GM23338 (cell line): ENCODE measurements around the gene RCVRN. TPM values are rescaled to one million over a fixed set of nuclear protein-coding genes. Genes with fewer than 3 reads are reported as not detected.
A peak's percentile ranks its signal among the peaks of the same experiment; 100 is the strongest.

Experiments
- ATAC-seq: fragments of 200-7000 bp; cut with Tn5 transposase; 3 replicates; pipeline ENCODE4 v1.9.1; 2020
- DNase-seq: peaks from one replicate; pipeline ENCODE4 v3.0.0-alpha.2; 2015; ENCODE audit warnings: low spot score
- H2AFZ ChIP-seq: fragments of 200-600 bp; sonication (generic); 2 replicates; pipeline ENCODE4 v1.8.0; 2016; ENCODE audit warnings: antibody characterized with exemption, mild to moderate bottlenecking, moderate library complexity
- H3F3A ChIP-seq: fragments of 200-600 bp; sonication (generic); replicated peaks from 2 replicates; pipeline ENCODE4 v1.8.0; 2017; ENCODE audit warnings: antibody characterized with exemption, mixed run types, low read depth
- H3K27ac ChIP-seq: fragments of 200-600 bp; sonication (generic); 2 replicates; pipeline ENCODE4 v1.6.1; 2016; ENCODE audit warnings: low read depth
- H3K27me3 ChIP-seq: fragments of 200-600 bp; sonication (generic); 2 replicates; pipeline ENCODE4 v1.8.0; 2016; ENCODE audit warnings: mild to moderate bottlenecking, mixed run types, moderate library complexity; ENCODE audit not compliant: insufficient read depth
- H3K36me3 ChIP-seq: fragments of 200-600 bp; sonication (generic); 2 replicates; pipeline ENCODE4 v1.8.0; 2016; ENCODE audit warnings: mild to moderate bottlenecking; ENCODE audit not compliant: insufficient read depth
- H3K4me1 ChIP-seq: fragments of 200-600 bp; sonication (generic); 2 replicates; pipeline ENCODE4 v1.8.0; 2016; ENCODE audit warnings: mild to moderate bottlenecking, moderate library complexity; ENCODE audit not compliant: insufficient read depth
- H3K4me2 ChIP-seq: fragments of 200-600 bp; sonication (generic); 2 replicates; pipeline ENCODE4 v1.7.1; 2017; ENCODE audit warnings: mixed run types
- H3K4me3 ChIP-seq: fragments of 200-600 bp; sonication (generic); 2 replicates; pipeline ENCODE4 v1.6.1; 2016; ENCODE audit warnings: mixed run types
- H3K79me2 ChIP-seq: fragments of 200-600 bp; sonication (generic); replicated peaks from 2 replicates; pipeline ENCODE4 v1.8.0; 2017; ENCODE audit warnings: mild to moderate bottlenecking; ENCODE audit not compliant: insufficient read depth
- H3K9me2 ChIP-seq: fragments of 200-600 bp; sonication (generic); 2 replicates; pipeline ENCODE4 v1.8.0; 2017; ENCODE audit not compliant: insufficient read depth
- H4K20me1 ChIP-seq: fragments of 200-600 bp; sonication (generic); replicated peaks from 2 replicates; pipeline ENCODE4 v1.8.0; 2017; ENCODE audit warnings: mild to moderate bottlenecking; ENCODE audit not compliant: insufficient read depth
- H3K27ac Mint-ChIP-seq: 2 replicates; pipeline ENCODE4 v1.8.0; 2020; ENCODE audit warnings: inconsistent platforms, mild to moderate bottlenecking, moderate library complexity, mixed read lengths
- H3K27me3 Mint-ChIP-seq: 3 replicates; pipeline ENCODE4 v1.8.0; 2022; ENCODE audit warnings: low read depth, mild to moderate bottlenecking, moderate library complexity, mixed read lengths, inconsistent platforms; ENCODE audit not compliant: insufficient read depth, poor library complexity
- H3K36me3 Mint-ChIP-seq: 3 replicates; pipeline ENCODE4 v1.8.0; 2021; ENCODE audit warnings: low read depth, mild to moderate bottlenecking, inconsistent platforms, moderate library complexity, mixed read lengths
- H3K4me1 Mint-ChIP-seq: 3 replicates; pipeline ENCODE4 v1.8.0; 2020; ENCODE audit warnings: mild to moderate bottlenecking, inconsistent platforms, mixed read lengths
- H3K4me3 Mint-ChIP-seq: 3 replicates; pipeline ENCODE4 v1.8.0; 2021; ENCODE audit warnings: moderate library complexity, mild to moderate bottlenecking, inconsistent platforms, mixed read lengths
- H3K9me3 Mint-ChIP-seq: 3 replicates; pipeline ENCODE4 v1.8.0; 2020; ENCODE audit warnings: moderate library complexity, mild to moderate bottlenecking, inconsistent platforms, mixed read lengths
- POLR2AphosphoS5 ChIP-seq: IDR thresholded peaks from 2 replicates; pipeline ENCODE4 v1.6.1; 2016; ENCODE audit warnings: antibody characterized with exemption, low read depth
- STAT1 ChIP-seq: IDR thresholded peaks from one replicate; pipeline ENCODE4 v1.6.1; 2016; ENCODE audit warnings: antibody characterized with exemption; ENCODE audit not compliant: unreplicated experiment
- ZNF331 ChIP-seq: fragments of 250-450 bp; sonication (Bioruptor Pico); IDR thresholded peaks from 2 replicates; pipeline ENCODE4 v1.5.0; 2020; ENCODE audit warnings: low read depth, mild to moderate bottlenecking, moderate library complexity
- polyA plus RNA-seq: library from polyadenylated mRNA; unstranded; fragments of >200 nt; fragmentation: Nextera tagmentation; extraction: Ambion mirVana; gene quantifications from 2 replicates; pipeline ENCODE4 v1.2.1, GENCODE V29; 2016
- total RNA-seq: library from RNA; depleted of rRNA; stranded (reverse); fragments of >200 nt; shearing (Covaris generic); gene quantifications from 2 replicates; pipeline ENCODE4 v1.2.3, GENCODE V29; 2014
- TF ChIP-seq, protein P1 (sequence below): fragments of 250-450 bp; sonication (Bioruptor Pico); IDR thresholded peaks from 2 replicates; pipeline ENCODE4 v1.5.0; 2020; ENCODE audit warnings: mild to moderate bottlenecking, moderate library complexity
- TF ChIP-seq, protein P2 (sequence below), 2 experiments: fragments of 200-600 bp in 1 of 2; sonication (generic) in 1 of 2; conservative IDR thresholded peaks; 2 replicates each; pipeline versions ENCODE4 v1.5.1 to v1.6.1; 2016 to 2017; ENCODE audit warnings: antibody characterized with exemption in 2 of 2, low read depth in 2 of 2, mild to moderate bottlenecking in 2 of 2, moderate library complexity in 1 of 2

The RCVRN gene
- total and polyA plus RNA-seq, 2 experiments from 2014 or later: not detected

DNA sequence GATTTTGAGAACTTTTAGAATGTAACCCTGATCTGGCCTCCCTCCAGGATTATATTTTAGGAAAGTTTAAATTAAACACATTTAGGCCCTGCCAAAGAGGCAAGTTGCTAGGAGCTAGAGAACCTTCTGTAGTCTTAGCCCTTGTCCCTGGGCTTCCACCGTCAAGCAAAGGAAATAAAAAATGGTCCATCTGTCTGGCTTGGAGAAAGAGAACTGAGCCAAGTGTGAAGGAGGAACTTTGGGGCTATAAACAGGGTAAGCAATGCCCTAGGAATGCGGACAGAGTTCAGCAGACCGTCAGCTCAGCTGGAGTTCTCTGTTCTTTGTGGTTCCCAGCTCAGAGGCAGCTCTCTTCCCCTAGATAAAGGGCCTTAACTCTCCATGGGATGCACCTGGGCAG lies 29.6 kb downstream of the RCVRN start:
- Histone ChIP-seq H3K4me3 (no peak overlapping the region), H4K20me1 (no peaks in the 10 kb centered on the region), H3K27ac (no peak overlapping the region), H2AFZ (no peak overlapping the region), H3K4me1 (no peaks in the 10 kb centered on the region), H3K4me2 (no peak overlapping the region), H3K27me3 (no peaks in the 10 kb centered on the region), H3K79me2 (no peaks in the 10 kb centered on the region), H3K9me2 (no peaks in the 10 kb centered on the region; the same call in 1 of the 2 replicates), H3F3A (no peaks in the 10 kb centered on the region), H3K36me3 (no peaks in the 10 kb centered on the region)
- TF ChIP-seq STAT1 (no peak), POLR2AphosphoS5 (no peak)
- DNase-seq: peak; percentile 11
- H3K4me3 Mint-ChIP-seq: no peak overlapping the region
- ATAC-seq: peak; percentile 88
- no peaks in the 10 kb centered on the region; the same call in 1 of the 3 replicates for H3K4me1 Mint-ChIP-seq
- no peaks in the 10 kb centered on the region for H3K9me3 Mint-ChIP-seq
- H3K36me3 Mint-ChIP-seq: no peaks in the 10 kb centered on the region
- no peak overlapping the region for H3K27ac Mint-ChIP-seq
- no peaks in the 10 kb centered on the region for H3K27me3 Mint-ChIP-seq

DNA sequence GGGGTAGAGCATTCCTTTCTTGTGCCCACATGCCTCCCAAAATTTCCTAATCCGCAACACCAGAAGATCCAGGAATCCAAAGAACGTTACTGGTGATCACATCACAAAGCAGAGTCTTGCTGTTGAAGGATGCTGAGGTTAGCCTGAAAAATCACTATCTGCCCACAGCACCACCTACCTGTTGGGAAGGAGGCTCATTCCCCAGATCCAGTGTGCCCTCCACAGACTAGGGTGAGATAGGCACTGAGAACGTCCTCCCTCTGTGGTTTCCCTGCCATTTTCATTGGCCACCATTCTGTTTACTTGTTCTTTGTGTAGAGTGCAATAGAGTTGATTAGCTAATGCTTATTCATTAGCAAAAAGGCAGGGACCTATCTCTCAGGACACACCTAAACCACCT lies 30.3 kb downstream of the RCVRN start:
- Mint-ChIP-seq H3K36me3 (no peaks in the 10 kb centered on the region), H3K9me3 (no peaks in the 10 kb centered on the region), H3K4me3 (no peak overlapping the region), H3K4me1 (no peaks in the 10 kb centered on the region; the same call in 1 of the 3 replicates), H3K27ac (no peak overlapping the region), H3K27me3 (no peaks in the 10 kb centered on the region)
- Histone ChIP-seq H3K27me3 (no peaks in the 10 kb centered on the region), H3K4me2 (no peak overlapping the region), H3K4me1 (no peaks in the 10 kb centered on the region), H2AFZ (no peak overlapping the region), H4K20me1 (no peaks in the 10 kb centered on the region), H3K36me3 (no peaks in the 10 kb centered on the region), H3K79me2 (no peaks in the 10 kb centered on the region), H3F3A (no peaks in the 10 kb centered on the region), H3K27ac (no peak overlapping the region), H3K4me3 (no peak overlapping the region), H3K9me2 (no peaks in the 10 kb centered on the region; the same call in 1 of the 2 replicates)
- ATAC-seq: peak; percentile 76
- peak; percentile 8 for DNase-seq
- TF ChIP-seq, protein P1, sequence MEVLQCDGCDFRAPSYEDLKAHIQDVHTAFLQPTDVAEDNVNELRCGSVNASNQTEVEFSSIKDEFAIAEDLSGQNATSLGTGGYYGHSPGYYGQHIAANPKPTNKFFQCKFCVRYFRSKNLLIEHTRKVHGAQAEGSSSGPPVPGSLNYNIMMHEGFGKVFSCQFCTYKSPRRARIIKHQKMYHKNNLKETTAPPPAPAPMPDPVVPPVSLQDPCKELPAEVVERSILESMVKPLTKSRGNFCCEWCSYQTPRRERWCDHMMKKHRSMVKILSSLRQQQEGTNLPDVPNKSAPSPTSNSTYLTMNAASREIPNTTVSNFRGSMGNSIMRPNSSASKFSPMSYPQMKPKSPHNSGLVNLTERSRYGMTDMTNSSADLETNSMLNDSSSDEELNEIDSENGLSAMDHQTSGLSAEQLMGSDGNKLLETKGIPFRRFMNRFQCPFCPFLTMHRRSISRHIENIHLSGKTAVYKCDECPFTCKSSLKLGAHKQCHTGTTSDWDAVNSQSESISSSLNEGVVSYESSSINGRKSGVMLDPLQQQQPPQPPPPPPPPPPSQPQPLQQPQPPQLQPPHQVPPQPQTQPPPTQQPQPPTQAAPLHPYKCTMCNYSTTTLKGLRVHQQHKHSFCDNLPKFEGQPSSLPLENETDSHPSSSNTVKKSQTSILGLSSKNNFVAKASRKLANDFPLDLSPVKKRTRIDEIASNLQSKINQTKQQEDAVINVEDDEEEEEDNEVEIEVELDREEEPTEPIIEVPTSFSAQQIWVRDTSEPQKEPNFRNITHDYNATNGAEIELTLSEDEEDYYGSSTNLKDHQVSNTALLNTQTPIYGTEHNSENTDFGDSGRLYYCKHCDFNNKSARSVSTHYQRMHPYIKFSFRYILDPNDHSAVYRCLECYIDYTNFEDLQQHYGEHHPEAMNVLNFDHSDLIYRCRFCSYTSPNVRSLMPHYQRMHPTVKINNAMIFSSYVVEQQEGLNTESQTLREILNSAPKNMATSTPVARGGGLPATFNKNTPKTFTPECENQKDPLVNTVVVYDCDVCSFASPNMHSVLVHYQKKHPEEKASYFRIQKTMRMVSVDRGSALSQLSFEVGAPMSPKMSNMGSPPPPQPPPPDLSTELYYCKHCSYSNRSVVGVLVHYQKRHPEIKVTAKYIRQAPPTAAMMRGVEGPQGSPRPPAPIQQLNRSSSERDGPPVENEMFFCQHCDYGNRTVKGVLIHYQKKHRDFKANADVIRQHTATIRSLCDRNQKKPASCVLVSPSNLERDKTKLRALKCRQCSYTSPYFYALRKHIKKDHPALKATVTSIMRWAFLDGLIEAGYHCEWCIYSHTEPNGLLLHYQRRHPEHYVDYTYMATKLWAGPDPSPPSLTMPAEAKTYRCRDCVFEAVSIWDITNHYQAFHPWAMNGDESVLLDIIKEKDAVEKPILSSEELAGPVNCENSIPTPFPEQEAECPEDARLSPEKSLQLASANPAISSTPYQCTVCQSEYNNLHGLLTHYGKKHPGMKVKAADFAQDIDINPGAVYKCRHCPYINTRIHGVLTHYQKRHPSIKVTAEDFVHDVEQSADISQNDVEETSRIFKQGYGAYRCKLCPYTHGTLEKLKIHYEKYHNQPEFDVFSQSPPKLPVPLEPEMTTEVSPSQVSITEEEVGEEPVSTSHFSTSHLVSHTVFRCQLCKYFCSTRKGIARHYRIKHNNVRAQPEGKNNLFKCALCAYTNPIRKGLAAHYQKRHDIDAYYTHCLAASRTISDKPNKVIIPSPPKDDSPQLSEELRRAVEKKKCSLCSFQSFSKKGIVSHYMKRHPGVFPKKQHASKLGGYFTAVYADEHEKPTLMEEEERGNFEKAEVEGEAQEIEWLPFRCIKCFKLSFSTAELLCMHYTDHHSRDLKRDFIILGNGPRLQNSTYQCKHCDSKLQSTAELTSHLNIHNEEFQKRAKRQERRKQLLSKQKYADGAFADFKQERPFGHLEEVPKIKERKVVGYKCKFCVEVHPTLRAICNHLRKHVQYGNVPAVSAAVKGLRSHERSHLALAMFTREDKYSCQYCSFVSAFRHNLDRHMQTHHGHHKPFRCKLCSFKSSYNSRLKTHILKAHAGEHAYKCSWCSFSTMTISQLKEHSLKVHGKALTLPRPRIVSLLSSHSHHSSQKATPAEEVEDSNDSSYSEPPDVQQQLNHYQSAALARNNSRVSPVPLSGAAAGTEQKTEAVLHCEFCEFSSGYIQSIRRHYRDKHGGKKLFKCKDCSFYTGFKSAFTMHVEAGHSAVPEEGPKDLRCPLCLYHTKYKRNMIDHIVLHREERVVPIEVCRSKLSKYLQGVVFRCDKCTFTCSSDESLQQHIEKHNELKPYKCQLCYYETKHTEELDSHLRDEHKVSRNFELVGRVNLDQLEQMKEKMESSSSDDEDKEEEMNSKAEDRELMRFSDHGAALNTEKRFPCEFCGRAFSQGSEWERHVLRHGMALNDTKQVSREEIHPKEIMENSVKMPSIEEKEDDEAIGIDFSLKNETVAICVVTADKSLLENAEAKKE (CRISPR knock-in tag): no peak
- TF ChIP-seq, protein P2, sequence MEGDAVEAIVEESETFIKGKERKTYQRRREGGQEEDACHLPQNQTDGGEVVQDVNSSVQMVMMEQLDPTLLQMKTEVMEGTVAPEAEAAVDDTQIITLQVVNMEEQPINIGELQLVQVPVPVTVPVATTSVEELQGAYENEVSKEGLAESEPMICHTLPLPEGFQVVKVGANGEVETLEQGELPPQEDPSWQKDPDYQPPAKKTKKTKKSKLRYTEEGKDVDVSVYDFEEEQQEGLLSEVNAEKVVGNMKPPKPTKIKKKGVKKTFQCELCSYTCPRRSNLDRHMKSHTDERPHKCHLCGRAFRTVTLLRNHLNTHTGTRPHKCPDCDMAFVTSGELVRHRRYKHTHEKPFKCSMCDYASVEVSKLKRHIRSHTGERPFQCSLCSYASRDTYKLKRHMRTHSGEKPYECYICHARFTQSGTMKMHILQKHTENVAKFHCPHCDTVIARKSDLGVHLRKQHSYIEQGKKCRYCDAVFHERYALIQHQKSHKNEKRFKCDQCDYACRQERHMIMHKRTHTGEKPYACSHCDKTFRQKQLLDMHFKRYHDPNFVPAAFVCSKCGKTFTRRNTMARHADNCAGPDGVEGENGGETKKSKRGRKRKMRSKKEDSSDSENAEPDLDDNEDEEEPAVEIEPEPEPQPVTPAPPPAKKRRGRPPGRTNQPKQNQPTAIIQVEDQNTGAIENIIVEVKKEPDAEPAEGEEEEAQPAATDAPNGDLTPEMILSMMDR (conservative IDR thresholded peaks at IDR 0.05; ENCODE audit: low read depth in 2 of 2): peak; percentile 28 to 48; a peak in 2 of 4 replicates
- no peak for TF ChIP-seq ZNF331 (CRISPR knock-in tag)
